Suprapubic skin (tissue), 3 donors: ENCODE results near the gene KTI12.

ENCODE experiments used
- CTCF ChIP-seq, 2 donors: fragments of 200-600 bp in 1 of 2; fragments of 450-650 bp in 1 of 2; sonication (generic) in 1 of 2; IDR thresholded peaks; one replicate each; pipeline ENCODE4 v1.5.1; 2016 to 2019; ENCODE audit warnings: antibody characterized with exemption in 2 of 2, mild to moderate bottlenecking in 1 of 2, moderate library complexity in 1 of 2
- EP300 ChIP-seq: sonication (generic); formaldehyde crosslinking; IDR thresholded peaks from one replicate; pipeline ENCODE4 v1.6.1; 2017; ENCODE audit warnings: antibody characterized with exemption
- POLR2A ChIP-seq, 2 donors: fragments of 450-650 bp; IDR thresholded peaks; one replicate each; pipeline ENCODE4 v1.6.1; 2017; ENCODE audit warnings: antibody characterized with exemption in 2 of 2, mild to moderate bottlenecking in 2 of 2, moderate library complexity in 2 of 2

GRCh38 chr1:52037402-52037814 is 3.8 kb upstream of the KTI12 start:
- no peak for TF ChIP-seq EP300
- TF ChIP-seq POLR2A (IDR thresholded peaks at IDR 0.05), result no peak
- no peak for TF ChIP-seq CTCF (IDR thresholded peaks at IDR 0.05)
